Lower lobe of right lung (tissue), 2 donors: Measurements from ENCODE around the gene HRAS. TPM values are rescaled to one million over a fixed set of nuclear protein-coding genes. Genes with fewer than 3 reads are reported as not detected.
"Not testable (repeated sequence)": the region's sequence is repeated elsewhere in the genome, so short reads cannot be mapped to it uniquely, and the experiment has no call there.

Experiments used
- ATAC-seq, 2 donors: fragments of 200-7000 bp; cut with Tn5 transposase; one replicate each; pipeline ENCODE4 v1.9.1; 2020 to 2022; ENCODE audit warnings: mild to moderate bottlenecking in 2 of 2, moderate library complexity in 2 of 2
- DNase-seq: peaks from one replicate; pipeline ENCODE4 v3.0.0-alpha.2; 2020
- H3K27ac ChIP-seq: fragments of 200-600 bp; one replicate; pipeline ENCODE4 v1.8.0; 2022
- H3K27me3 ChIP-seq: fragments of 200-600 bp; one replicate; pipeline ENCODE4 v1.8.0; 2022; ENCODE audit warnings: low read depth
- H3K36me3 ChIP-seq: fragments of 200-600 bp; one replicate; pipeline ENCODE4 v1.8.0; 2022; ENCODE audit warnings: mild to moderate bottlenecking
- H3K4me1 ChIP-seq: fragments of 200-600 bp; one replicate; pipeline ENCODE4 v1.8.0; 2022
- H3K4me3 ChIP-seq: fragments of 200-600 bp; one replicate; pipeline ENCODE4 v1.8.0; 2022; ENCODE audit warnings: mild to moderate bottlenecking
- H3K9me3 ChIP-seq: fragments of 200-600 bp; one replicate; pipeline ENCODE4 v1.8.0; 2022
- CTCF ChIP-seq: fragments of 200-600 bp; IDR thresholded peaks from one replicate; pipeline ENCODE4 v1.8.0; 2022; ENCODE audit warnings: antibody characterized with exemption, mild to moderate bottlenecking
- intact Hi-C: fragments of 100-400 bp; cut with DNase I; formaldehyde crosslinking; loops from one replicate; pipeline ENCODE4 v1.11.0; 2022
- total RNA-seq: library from RNA; stranded (reverse); fragmentation: NEBNext Ultra II Directional; extraction: Animal tissue kit (Norgen Biotek cat#: 25700); gene quantifications from one replicate; pipeline ENCODE4 v1.2.1, GENCODE V29; 2021
- donor health status: DM: no; HTN: yes; CAD: no; lungs with severe emphysema.

Gene HRAS
- total RNA-seq, 1 donor from 2014 or later = 36.3 TPM

DNA sequence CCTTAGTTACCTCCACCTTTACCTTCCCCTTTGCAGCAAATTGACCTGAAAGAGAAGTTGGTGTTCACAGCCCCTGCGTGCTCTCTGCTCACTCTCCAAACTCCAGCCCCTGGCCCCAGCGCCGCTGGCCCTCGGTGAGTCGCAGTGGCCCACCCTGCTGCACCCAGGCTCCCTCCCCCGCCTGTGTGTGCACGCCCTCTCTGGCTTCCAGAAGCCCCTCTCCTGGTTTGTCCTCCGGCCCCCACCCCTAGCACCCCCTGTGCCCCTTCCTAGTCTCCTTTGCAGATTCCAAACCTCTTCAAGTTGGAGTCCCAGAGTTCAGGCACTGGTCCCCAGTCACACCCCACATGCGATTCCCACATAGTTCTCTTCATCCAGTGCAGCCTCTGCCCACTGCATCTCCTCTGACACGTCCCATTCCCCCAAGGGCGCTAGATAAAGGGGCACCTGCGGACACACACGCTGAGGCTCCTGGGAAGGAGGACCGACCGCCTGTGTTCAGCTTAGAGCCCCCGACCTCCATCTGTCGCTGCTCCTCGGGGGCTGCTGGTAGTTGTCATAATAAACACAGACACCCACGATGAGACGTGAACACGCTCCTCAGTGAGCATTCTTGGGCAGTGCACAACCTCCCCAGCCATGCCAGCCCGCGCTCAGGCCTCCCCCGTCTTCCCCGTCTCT, 39.4 kb upstream of the HRAS start:
- H3K4me3 ChIP-seq = peak overlapping the region; percentile 78

DNA sequence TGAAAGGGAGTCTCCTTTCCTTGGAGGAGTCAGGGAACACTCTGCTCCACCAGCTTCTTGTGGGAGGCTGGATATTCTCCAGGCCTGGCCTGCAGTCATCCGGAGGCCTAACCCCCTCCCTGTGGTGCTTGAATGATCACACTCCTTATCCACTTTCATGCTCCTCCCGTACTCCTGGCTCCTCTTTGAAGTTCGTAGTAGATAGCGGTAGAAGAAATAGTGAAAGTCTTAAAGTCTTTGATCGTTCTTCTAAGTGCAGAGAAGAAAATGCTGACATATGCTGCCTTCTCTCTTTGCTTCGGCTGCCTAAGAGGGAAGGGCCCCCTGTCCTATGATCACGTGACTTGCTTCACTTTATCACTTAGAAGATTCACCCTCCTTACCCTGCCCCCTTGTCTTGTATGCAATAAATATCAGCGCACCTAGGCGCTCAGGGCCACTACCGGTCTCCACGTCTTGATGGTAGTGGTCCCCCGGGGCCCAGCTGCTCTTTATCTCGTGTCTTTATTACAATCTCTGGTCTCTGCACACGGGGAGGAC, 38.7 kb upstream of the HRAS start:
- ATAC-seq, H3K36me3 ChIP-seq, H3K9me3 ChIP-seq, H3K27ac ChIP-seq, DNase-seq, intact Hi-C loops, H3K27me3 ChIP-seq: not testable (repeated sequence)
- peaks cover 53% of the 10 kb centered on the region for H3K4me1 ChIP-seq
- peak overlapping the region; percentile 78 for H3K4me3 ChIP-seq

More for the DNA sequence above, 39.4 kb upstream of the HRAS start:
- Histone ChIP-seq H3K36me3 (no peaks in the 10 kb centered on the region), H3K27ac (no peak overlapping the region), H3K27me3 (no peaks in the 10 kb centered on the region), H3K4me1 (peaks cover 56% of the 10 kb centered on the region), H3K9me3 (no peaks in the 10 kb centered on the region)
- no peak for TF ChIP-seq CTCF
- ATAC-seq = peak in 1 of 2 donors; percentile 14
- intact Hi-C loops = no loop called here
- no peak for DNase-seq

- H3K9me3 ChIP-seq = no peaks in the 10 kb centered on the region
- intact Hi-C loops = no loop called here
- H3K36me3 ChIP-seq = no peaks in the 10 kb centered on the region
- peaks cover 47% of the 10 kb centered on the region for H3K4me1 ChIP-seq
- ATAC-seq = no peak
- no peak overlapping the region for H3K27ac ChIP-seq
- H3K4me3 ChIP-seq = no peak overlapping the region
- no peak for TF ChIP-seq CTCF
- H3K27me3 ChIP-seq = no peaks in the 10 kb centered on the region
- DNase-seq = no peak
Measured at GRCh38 chr11:573146-573759, 37.9 kb upstream of the HRAS start.

DNA sequence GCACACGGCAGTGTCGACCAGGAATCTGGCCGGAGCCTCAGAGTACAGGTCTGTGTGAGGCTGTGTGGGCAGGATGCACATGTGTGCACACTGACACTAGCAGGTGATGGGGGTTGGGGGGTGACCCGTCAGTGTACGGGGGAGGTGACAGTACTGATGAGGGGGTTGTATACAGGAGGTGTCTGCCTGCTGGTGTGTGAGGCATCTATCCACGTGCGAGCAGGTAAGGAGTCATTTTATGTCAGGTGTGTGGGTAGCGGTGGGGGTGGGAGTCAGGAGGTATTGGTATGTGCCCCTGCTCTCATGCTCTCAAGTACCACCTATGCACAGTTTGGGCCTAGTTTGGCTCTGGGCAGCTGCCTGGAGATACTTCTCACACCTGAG, 36.4 kb upstream of the HRAS start:
- no peak overlapping the region for H3K27ac ChIP-seq
- H3K4me1 ChIP-seq = peaks cover 45% of the 10 kb centered on the region
- H3K9me3 ChIP-seq = no peaks in the 10 kb centered on the region
- H3K4me3 ChIP-seq = no peak overlapping the region
- no peak for TF ChIP-seq CTCF
- H3K27me3 ChIP-seq = no peaks in the 10 kb centered on the region
- intact Hi-C loops = no loop called here
- DNase-seq (no peak), ATAC-seq (no peak)
- no peaks in the 10 kb centered on the region for H3K36me3 ChIP-seq

DNA sequence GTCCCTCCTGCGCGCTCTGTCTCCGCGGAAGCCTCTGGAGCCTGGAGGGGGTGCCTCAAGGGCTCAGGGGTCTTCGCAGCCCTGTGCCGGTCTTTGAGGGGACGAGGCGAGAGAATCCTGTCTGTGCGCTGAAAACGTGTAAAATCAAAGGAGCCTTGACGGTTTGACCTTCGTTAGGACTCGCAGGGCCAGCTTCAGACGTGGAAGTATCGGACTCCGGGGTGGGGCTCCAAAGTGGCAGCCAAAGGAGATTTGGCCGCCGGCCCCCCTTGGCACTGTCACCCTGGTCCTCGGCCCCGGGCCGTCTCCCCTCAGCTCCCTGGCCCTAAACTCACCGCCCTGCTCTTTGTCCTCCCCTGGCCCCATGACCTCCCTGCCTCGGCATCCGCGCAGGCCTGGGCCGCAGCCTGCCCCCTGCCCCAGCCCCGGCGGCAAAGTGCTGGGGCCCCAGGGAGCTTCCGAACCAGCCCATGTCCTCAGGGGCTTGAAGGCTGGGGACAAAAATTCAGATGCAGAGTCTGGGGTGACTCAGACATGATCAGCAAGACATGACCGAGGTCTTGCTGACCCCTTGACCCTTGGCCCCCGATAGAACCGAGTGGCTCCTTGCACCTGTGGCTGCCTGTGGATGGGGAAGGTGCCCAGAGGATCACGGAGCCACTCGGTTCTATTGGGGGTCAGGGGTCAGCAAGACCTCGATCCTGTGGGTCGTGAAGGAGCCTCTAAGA, 33.9 kb upstream of the HRAS start:
- peak overlapping the region; percentile 88 for H3K27ac ChIP-seq
- ATAC-seq = no peak
- intact Hi-C loops = no loop called here

More for the DNA sequence above, 33.9 kb upstream of the HRAS start:
- no peak for TF ChIP-seq CTCF
- Histone ChIP-seq H3K4me1 (peaks cover 34% of the 10 kb centered on the region), H3K36me3 (no peaks in the 10 kb centered on the region), H3K9me3 (no peaks in the 10 kb centered on the region), H3K27me3 (no peaks in the 10 kb centered on the region), H3K4me3 (peak overlapping the region; percentile 68)
- DNase-seq = no peak
